Ishikawa (cell line): ENCODE measurements around the gene DBX1.

ENCODE experiments used
- CEBPB ChIP-seq: IDR thresholded peaks from 2 replicates; pipeline ENCODE4 v1.6.1; 2012
- EGR1 ChIP-seq: IDR thresholded peaks from 2 replicates; pipeline ENCODE4 v1.6.1; 2012
- EP300 ChIP-seq: IDR thresholded peaks from 2 replicates; pipeline ENCODE4 v1.6.1; 2012; ENCODE audit warnings: borderline replicate concordance
- FOXM1 ChIP-seq: IDR thresholded peaks from 2 replicates; pipeline ENCODE4 v1.6.1; 2012; ENCODE audit warnings: low read depth, borderline replicate concordance
- MAX ChIP-seq: IDR thresholded peaks from 2 replicates; pipeline ENCODE4 v1.6.1; 2012
- RAD21 ChIP-seq: IDR thresholded peaks from 2 replicates; pipeline ENCODE4 v1.6.1; 2012; ENCODE audit warnings: low read depth
- REST ChIP-seq: IDR thresholded peaks from 2 replicates; pipeline ENCODE4 v1.6.1; 2012; ENCODE audit warnings: low read depth, mild to moderate bottlenecking
- TAF1 ChIP-seq: IDR thresholded peaks from 2 replicates; pipeline ENCODE4 v1.6.1; 2012; ENCODE audit warnings: low read depth, mild to moderate bottlenecking
- TCF12 ChIP-seq: IDR thresholded peaks from 2 replicates; pipeline ENCODE4 v1.6.1; 2012; ENCODE audit warnings: low read depth
- TEAD4 ChIP-seq: IDR thresholded peaks from 2 replicates; pipeline ENCODE4 v1.6.1; 2012
- YY1 ChIP-seq: IDR thresholded peaks from 2 replicates; pipeline ENCODE4 v1.6.1; 2012; ENCODE audit warnings: low read depth
- ZBTB7A ChIP-seq: IDR thresholded peaks from 2 replicates; pipeline ENCODE4 v1.6.1; 2012; ENCODE audit warnings: low read depth

- TF ChIP-seq REST, result no peak
- no peak for TF ChIP-seq FOXM1
- TF ChIP-seq TAF1, result no peak
- no peak for TF ChIP-seq EGR1
- TF ChIP-seq EP300, result no peak
- no peak for TF ChIP-seq TEAD4
- no peak for TF ChIP-seq MAX
- TF ChIP-seq YY1, result no peak
- TF ChIP-seq CEBPB, result no peak
- no peak for TF ChIP-seq ZBTB7A
- no peak for TF ChIP-seq RAD21
- no peak for TF ChIP-seq TCF12
These were observed 45.5 kb upstream of the DBX1 start for GRCh38 chr11:20205807-20206206.
